Panc1 (cell line): ENCODE results near the gene APP. TPM values are rescaled to one million over a fixed set of nuclear protein-coding genes. Genes with fewer than 3 reads are reported as not detected.

Experiments
- ATAC-seq: fragments of 200-7000 bp; cut with Tn5 transposase; 2 replicates; pipeline ENCODE4 v1.9.1; 2020; ENCODE audit warnings: mild to moderate bottlenecking, moderate library complexity
- BruUV-seq: library from RNA; stranded (reverse); fragments of 400-500 nt; replicated peaks from 2 replicates; lab custom pipeline; 2021; lab: Mats Ljungman, UMichigan
- CTCF ChIA-PET: fragments of 300-600 bp; sonication (Branson Sonifier 250); formaldehyde crosslinking; loops from one replicate; lab custom pipeline; 2022; ENCODE audit warnings: antibody characterized with exemption; lab: Charles Lee
- POLR2A ChIA-PET: fragments of 300-600 bp; sonication (Branson Sonifier 250); formaldehyde crosslinking; loops from one replicate; lab custom pipeline; 2022; ENCODE audit warnings: antibody characterized with exemption; lab: Charles Lee
- DNase-seq: peaks from one replicate; pipeline ENCODE4 v3.0.0-alpha.2; 2010; ENCODE audit warnings: low read depth, low spot score
- H3K27ac ChIP-seq: 2 replicates; pipeline ENCODE4 v1.5.1; 2011; ENCODE audit warnings: mild to moderate bottlenecking, low read length, inconsistent platforms
- H3K27me3 ChIP-seq: fragments of 200-500 bp; sonication (Bioruptor generic); 2 replicates; pipeline ENCODE4 v1.6.0; 2014; ENCODE audit warnings: low read length, inconsistent platforms; ENCODE audit not compliant: control insufficient read depth, insufficient read depth
- H3K36me3 ChIP-seq: fragments of 200-500 bp; sonication (Bioruptor generic); 2 replicates; pipeline ENCODE4 v1.5.1; 2014; ENCODE audit warnings: inconsistent platforms, mild to moderate bottlenecking, low read length, moderate library complexity; ENCODE audit not compliant: control insufficient read depth, insufficient read depth
- H3K4me1 ChIP-seq: 2 replicates; pipeline ENCODE4 v1.5.1; 2011; ENCODE audit warnings: inconsistent platforms, mild to moderate bottlenecking, low read length, moderate library complexity; ENCODE audit not compliant: control insufficient read depth, insufficient read depth
- H3K4me3 ChIP-seq, 2 experiments: 2 replicates each; pipeline ENCODE4 v1.5.1; 2011 to 2012; ENCODE audit warnings: low read depth in 2 of 2, low read length in 2 of 2, mild to moderate bottlenecking in 2 of 2, inconsistent platforms in 1 of 2, moderate library complexity in 1 of 2
- H3K9me3 ChIP-seq: fragments of 200-500 bp; sonication (Bioruptor generic); 2 replicates; pipeline ENCODE4 v1.5.1; 2014; ENCODE audit warnings: low read depth, mild to moderate bottlenecking, inconsistent platforms, low read length, moderate library complexity; ENCODE audit not compliant: control insufficient read depth, insufficient read depth
- CTCF ChIP-seq: fragments of 450-650 bp; IDR thresholded peaks from 2 replicates; pipeline ENCODE4 v1.5.1; 2017; ENCODE audit warnings: mild to moderate bottlenecking
- POLR2AphosphoS5 ChIP-seq: IDR thresholded peaks from 2 replicates; pipeline ENCODE4 v1.6.1; 2012; ENCODE audit warnings: mild to moderate bottlenecking, low read depth, low read length, moderate library complexity
- SIN3A ChIP-seq: IDR thresholded peaks from 2 replicates; pipeline ENCODE4 v1.6.1; 2012; ENCODE audit warnings: low read depth, mild to moderate bottlenecking, low read length, moderate library complexity, borderline replicate concordance; ENCODE audit not compliant: insufficient read depth
- TCF7L2 ChIP-seq: IDR thresholded peaks from 2 replicates; pipeline ENCODE4 v1.6.1; 2011; ENCODE audit warnings: mild to moderate bottlenecking, low read depth, low read length, inconsistent platforms
- in situ Hi-C: cut with HindIII; loops from 2 replicates; pipeline ENCODE4 v1.10.0; 2016; ENCODE audit warnings: low sequenced_read_pairs, low pct_unique_long_range_greater_than_20kb
- intact Hi-C: fragments of 100-400 bp; cut with micrococcal nuclease; formaldehyde crosslinking; loops from one replicate; pipeline ENCODE4 v1.10.0; 2022; ENCODE audit not compliant: unreplicated experiment
- total RNA-seq: library from RNA; stranded (reverse); gene quantifications from one replicate; pipeline ENCODE4 v1.2.1, GENCODE V29; 2021; ENCODE audit not compliant: unreplicated experiment
- TF ChIP-seq, protein P1 (sequence below), 2 experiments: IDR thresholded peaks; 2 replicates each; pipeline ENCODE4 v1.6.1; 2011 to 2012; ENCODE audit warnings: low read depth in 2 of 2, control low read depth in 1 of 2, low read length in 1 of 2, mild to moderate bottlenecking in 1 of 2, moderate library complexity in 1 of 2; ENCODE audit not compliant: insufficient read depth in 1 of 2

Gene APP
- total RNA-seq, 1 experiment from 2014 or later = 542 TPM

DNA sequence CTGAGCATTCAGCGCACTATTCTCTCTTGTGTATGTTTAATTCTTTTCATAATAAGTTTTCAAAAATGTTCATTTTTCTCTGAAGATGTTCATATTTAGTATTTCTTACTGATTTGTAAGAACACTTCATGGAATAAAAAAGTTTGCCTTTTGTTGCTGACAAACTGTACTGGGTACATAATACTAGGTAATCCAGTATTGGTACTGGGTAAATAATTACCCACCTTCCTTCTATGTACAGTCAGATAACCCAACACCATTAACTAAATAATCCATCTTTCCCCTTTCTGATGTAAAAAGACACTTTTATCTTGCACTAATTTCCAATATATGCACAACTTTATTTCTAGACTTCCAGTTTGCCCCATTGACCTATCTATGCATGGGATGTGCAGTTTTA lies 23.9 kb downstream of the APP start:
- no peak overlapping the region for H3K4me3 ChIP-seq
- H3K36me3 ChIP-seq = peaks cover 2% of the 10 kb centered on the region; the same call in 1 of the 2 replicates
- CTCF ChIA-PET = no interaction called here
- DNase-seq (no peak), ATAC-seq (no peak)
- TF ChIP-seq CTCF = no peak
- TF ChIP-seq SIN3A = no peak
- TF ChIP-seq TCF7L2 = no peak
- TF ChIP-seq, protein P1, sequence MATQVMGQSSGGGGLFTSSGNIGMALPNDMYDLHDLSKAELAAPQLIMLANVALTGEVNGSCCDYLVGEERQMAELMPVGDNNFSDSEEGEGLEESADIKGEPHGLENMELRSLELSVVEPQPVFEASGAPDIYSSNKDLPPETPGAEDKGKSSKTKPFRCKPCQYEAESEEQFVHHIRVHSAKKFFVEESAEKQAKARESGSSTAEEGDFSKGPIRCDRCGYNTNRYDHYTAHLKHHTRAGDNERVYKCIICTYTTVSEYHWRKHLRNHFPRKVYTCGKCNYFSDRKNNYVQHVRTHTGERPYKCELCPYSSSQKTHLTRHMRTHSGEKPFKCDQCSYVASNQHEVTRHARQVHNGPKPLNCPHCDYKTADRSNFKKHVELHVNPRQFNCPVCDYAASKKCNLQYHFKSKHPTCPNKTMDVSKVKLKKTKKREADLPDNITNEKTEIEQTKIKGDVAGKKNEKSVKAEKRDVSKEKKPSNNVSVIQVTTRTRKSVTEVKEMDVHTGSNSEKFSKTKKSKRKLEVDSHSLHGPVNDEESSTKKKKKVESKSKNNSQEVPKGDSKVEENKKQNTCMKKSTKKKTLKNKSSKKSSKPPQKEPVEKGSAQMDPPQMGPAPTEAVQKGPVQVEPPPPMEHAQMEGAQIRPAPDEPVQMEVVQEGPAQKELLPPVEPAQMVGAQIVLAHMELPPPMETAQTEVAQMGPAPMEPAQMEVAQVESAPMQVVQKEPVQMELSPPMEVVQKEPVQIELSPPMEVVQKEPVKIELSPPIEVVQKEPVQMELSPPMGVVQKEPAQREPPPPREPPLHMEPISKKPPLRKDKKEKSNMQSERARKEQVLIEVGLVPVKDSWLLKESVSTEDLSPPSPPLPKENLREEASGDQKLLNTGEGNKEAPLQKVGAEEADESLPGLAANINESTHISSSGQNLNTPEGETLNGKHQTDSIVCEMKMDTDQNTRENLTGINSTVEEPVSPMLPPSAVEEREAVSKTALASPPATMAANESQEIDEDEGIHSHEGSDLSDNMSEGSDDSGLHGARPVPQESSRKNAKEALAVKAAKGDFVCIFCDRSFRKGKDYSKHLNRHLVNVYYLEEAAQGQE (IDR thresholded peaks at IDR 0.05; ENCODE audit: insufficient read depth in 1 of 2, low read depth in 2 of 2, low read length in 1 of 2) = no peak
- no peak for TF ChIP-seq POLR2AphosphoS5
- in situ Hi-C loops (no loop called here), intact Hi-C loops (no loop called here)
- no peak overlapping the region; the same call in 1 of the 2 replicates for H3K27ac ChIP-seq
- H3K27me3 ChIP-seq = no peaks in the 10 kb centered on the region
- POLR2A ChIA-PET = no interaction called here
- BruUV-seq = no TSS peak
- H3K9me3 ChIP-seq = no peaks in the 10 kb centered on the region
- H3K4me1 ChIP-seq = peaks cover 46% of the 10 kb centered on the region

- intact Hi-C loops (no loop called here), in situ Hi-C loops (no loop called here)
- Histone ChIP-seq H3K36me3 (peaks cover 2% of the 10 kb centered on the region; the same call in 1 of the 2 replicates), H3K4me1 (peaks cover 44% of the 10 kb centered on the region), H3K27me3 (no peaks in the 10 kb centered on the region), H3K27ac (no peak overlapping the region), H3K9me3 (no peaks in the 10 kb centered on the region), H3K4me3 (no peak overlapping the region)
- ChIA-PET CTCF (no interaction called here), POLR2A (no interaction called here)
- BruUV-seq = no TSS peak
- DNase-seq (no peak), ATAC-seq (no peak)
- TF ChIP-seq CTCF = no peak
- TF ChIP-seq TCF7L2 = no peak
- TF ChIP-seq, protein P1 (IDR thresholded peaks at IDR 0.05; ENCODE audit: insufficient read depth in 1 of 2, low read depth in 2 of 2, low read length in 1 of 2) = no peak
- no peak for TF ChIP-seq POLR2AphosphoS5
- TF ChIP-seq SIN3A = no peak
Measured at GRCh38 chr21:26144031-26144430, 26.5 kb downstream of the APP start.
